ENCODE results near the gene ZBTB20.
A peak's percentile ranks its signal among the peaks of the same experiment; 100 is the strongest.

The ZBTB20 gene

GRCh38 chr3:114902691-114903101, 244.4 kb downstream of the ZBTB20 start:
- DNase-seq: no peak

GRCh38 chr3:114900908-114901307, 246.2 kb downstream of the ZBTB20 start:
- no peak for DNase-seq

- DNase-seq: peak; percentile 93
Measured at GRCh38 chr3:114899186-114899931, 247.7 kb downstream of the ZBTB20 start.

- no peak for DNase-seq
Measured at GRCh38 chr3:114896978-114897377, 250.1 kb downstream of the ZBTB20 start.

- no peak for DNase-seq
Measured at GRCh38 chr3:114893361-114893760, 253.7 kb downstream of the ZBTB20 start.

GRCh38 chr3:114892880-114893279, 254.2 kb downstream of the ZBTB20 start:
- DNase-seq: no peak

GRCh38 chr3:114892131-114892879, 254.8 kb downstream of the ZBTB20 start:
- DNase-seq: peak; percentile 44

- DNase-seq: no peak
Measured at GRCh38 chr3:114887806-114888205, 259.3 kb downstream of the ZBTB20 start.

- no peak for DNase-seq
Measured at GRCh38 chr3:114886905-114887304, 260.2 kb downstream of the ZBTB20 start.

GRCh38 chr3:114884213-114884923, 262.7 kb downstream of the ZBTB20 start:
- DNase-seq: no peak

GRCh38 chr3:114880078-114880477, 267.0 kb downstream of the ZBTB20 start:
- DNase-seq: peak; percentile 70

- DNase-seq: peak; percentile 67
Measured at GRCh38 chr3:114879059-114880031, 267.7 kb downstream of the ZBTB20 start.

- DNase-seq: no peak
Measured at GRCh38 chr3:114878114-114878839, 268.8 kb downstream of the ZBTB20 start.

- DNase-seq: no peak
Measured at GRCh38 chr3:114877378-114878113, 269.5 kb downstream of the ZBTB20 start.

GRCh38 chr3:114874522-114874971, 272.5 kb downstream of the ZBTB20 start:
- DNase-seq: no peak

GRCh38 chr3:114873591-114873990, 273.5 kb downstream of the ZBTB20 start:
- DNase-seq: no peak

- DNase-seq: no peak
Measured at GRCh38 chr3:114872588-114872987, 274.5 kb downstream of the ZBTB20 start.

GRCh38 chr3:114872050-114872449, 275.0 kb downstream of the ZBTB20 start:
- DNase-seq: no peak

GRCh38 chr3:114867835-114868503, 279.1 kb downstream of the ZBTB20 start:
- DNase-seq: no peak

- DNase-seq: no peak
Measured at GRCh38 chr3:114867359-114867758, 279.7 kb downstream of the ZBTB20 start.
